Peyer's patch (tissue), 4 donors: Measurements from ENCODE around the gene NKAIN2.

Experiments used
- CTCF ChIP-seq, 6 experiments: fragments of 450-650 bp in 4 of 6; fragments of 200-600 bp in 2 of 6; sonication (generic) in 1 of 6; IDR thresholded peaks; one replicate each; pipeline ENCODE4 v1.5.1; 2017 to 2019; ENCODE audit warnings: antibody characterized with exemption in 6 of 6, mild to moderate bottlenecking in 3 of 6, moderate library complexity in 1 of 6
- POLR2A ChIP-seq, 2 donors: fragments of 450-650 bp; IDR thresholded peaks; one replicate each; pipeline ENCODE4 v1.5.1; 2017; ENCODE audit warnings: antibody characterized with exemption in 2 of 2, mild to moderate bottlenecking in 2 of 2, moderate library complexity in 2 of 2

GRCh38 chr6:124613031-124613430, 809.4 kb downstream of the NKAIN2 start:
- TF ChIP-seq CTCF (IDR thresholded peaks at IDR 0.05) (no peak), POLR2A (IDR thresholded peaks at IDR 0.05) (no peak)
